ENCODE measurements around the gene DDX42.

DDX42 gene

GRCh38 chr17:63823659-63824331 lies 49.8 kb downstream of the DDX42 start:
- DNase-seq = no peak

- no peak for DNase-seq
Measured at GRCh38 chr17:63824362-63824761, 50.4 kb downstream of the DDX42 start.

- no peak for DNase-seq
Measured at GRCh38 chr17:63826468-63827001, 52.6 kb downstream of the DDX42 start.

- DNase-seq = peak; percentile 88
Measured at GRCh38 chr17:63827002-63827800, 53.2 kb downstream of the DDX42 start, which contains the start of the genes FTSJ3 and PSMC5. Gene FTSJ3, minus strand, starts transcription at chr17:63827663. Its CDS starts 761 bp downstream, at chr17:63826902. Gene PSMC5, plus strand, starts transcription at chr17:63827431. Its CDS starts 60 bp downstream, at chr17:63827491.

- no peak for DNase-seq
Measured at GRCh38 chr17:63827801-63828221, 53.8 kb downstream of the DDX42 start.

- no peak for DNase-seq
Measured at GRCh38 chr17:63828936-63829335, 55.0 kb downstream of the DDX42 start.

GRCh38 chr17:63830278-63830677 lies 56.3 kb downstream of the DDX42 start:
- no peak for DNase-seq

- no peak for DNase-seq
Measured at GRCh38 chr17:63830904-63831491, 57.0 kb downstream of the DDX42 start.

- DNase-seq = no peak
Measured at GRCh38 chr17:63831505-63831904, 57.5 kb downstream of the DDX42 start.

GRCh38 chr17:63832014-63832413 lies 58.0 kb downstream of the DDX42 start:
- DNase-seq = no peak

- DNase-seq = no peak
Measured at GRCh38 chr17:63832455-63832854, 58.5 kb downstream of the DDX42 start.

- DNase-seq = no peak
Measured at GRCh38 chr17:63833026-63833740, 59.2 kb downstream of the DDX42 start.

- DNase-seq = no peak
Measured at GRCh38 chr17:63833741-63834373, 59.9 kb downstream of the DDX42 start.

- DNase-seq = no peak
Measured at GRCh38 chr17:63834431-63835166, 60.6 kb downstream of the DDX42 start.

- no peak for DNase-seq
Measured at GRCh38 chr17:63835167-63835720, 61.3 kb downstream of the DDX42 start.

GRCh38 chr17:63836811-63837210 lies 62.8 kb downstream of the DDX42 start:
- no peak for DNase-seq

GRCh38 chr17:63837480-63837879 lies 63.5 kb downstream of the DDX42 start:
- DNase-seq = no peak

- DNase-seq = no peak
Measured at GRCh38 chr17:63837962-63838600, 64.1 kb downstream of the DDX42 start.

GRCh38 chr17:63838631-63839171 lies 64.7 kb downstream of the DDX42 start:
- no peak for DNase-seq

- DNase-seq = no peak
Measured at GRCh38 chr17:63840591-63841349, 66.8 kb downstream of the DDX42 start.

Measured in NCI-H1436 treated with DMSO at 0.1 percent for 48 hours (cell line).